Activated CD4-positive, alpha-beta memory T cell treated with anti-CD3 and anti-CD28 coated beads, Interleukin-2, amount 10 ng/mL, durations not matched to agents 7 days and 5 days (primary cell): ENCODE measurements around the gene KAT6B. TPM values are rescaled to one million over a fixed set of nuclear protein-coding genes. Genes with fewer than 3 reads are reported as not detected.

Source experiments
- CTCF ChIA-PET: fragments of 350-600 bp; sonication (Branson Sonifier 250); formaldehyde crosslinking; loops from one replicate; lab custom pipeline; 2021; ENCODE audit warnings: antibody characterized with exemption, inconsistent platforms; lab: Charles Lee
- POLR2A ChIA-PET: fragments of 350-600 bp; sonication (Branson Sonifier 250); formaldehyde crosslinking; loops from one replicate; lab custom pipeline; 2021; ENCODE audit warnings: antibody characterized with exemption; lab: Charles Lee
- DNase-seq: peaks from one replicate; pipeline ENCODE4 v3.0.0-alpha.2; 2020
- H3K27ac Mint-ChIP-seq: one replicate; pipeline ENCODE4 v1.8.0; 2021; ENCODE audit warnings: mild to moderate bottlenecking, mixed read lengths
- H3K27me3 Mint-ChIP-seq: one replicate; pipeline ENCODE4 v1.8.0; 2021; ENCODE audit warnings: mixed read lengths
- H3K36me3 Mint-ChIP-seq: one replicate; pipeline ENCODE4 v1.8.0; 2021; ENCODE audit warnings: low read depth, mixed read lengths
- H3K4me1 Mint-ChIP-seq: one replicate; pipeline ENCODE4 v1.8.0; 2021; ENCODE audit warnings: mixed read lengths
- H3K4me3 Mint-ChIP-seq: one replicate; pipeline ENCODE4 v1.8.0; 2021; ENCODE audit warnings: mild to moderate bottlenecking, mixed read lengths
- H3K9me3 Mint-ChIP-seq: one replicate; pipeline ENCODE4 v1.8.0; 2021; ENCODE audit warnings: mixed read lengths
- total RNA-seq, 2 experiments: library from RNA; stranded (reverse); gene quantifications; one replicate each; pipeline ENCODE4 v1.2.3, GENCODE V29; 2021

The KAT6B gene
- total RNA-seq, 2 experiments from 2014 or later = 20.2 to 21.8 TPM

DNA sequence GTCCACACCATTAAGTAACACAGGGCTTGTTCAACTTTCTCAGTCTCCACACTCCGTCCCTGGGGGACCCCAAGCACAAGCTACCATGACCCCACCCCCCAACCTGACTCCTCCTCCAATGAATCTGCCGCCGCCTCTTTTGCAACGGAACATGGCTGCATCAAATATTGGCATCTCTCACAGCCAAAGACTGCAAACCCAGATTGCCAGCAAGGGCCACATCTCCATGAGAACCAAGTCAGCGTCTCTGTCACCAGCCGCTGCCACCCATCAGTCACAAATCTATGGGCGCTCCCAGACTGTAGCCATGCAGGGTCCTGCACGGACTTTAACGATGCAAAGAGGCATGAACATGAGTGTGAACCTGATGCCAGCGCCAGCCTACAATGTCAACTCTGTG, 204.0 kb downstream of the KAT6B start:
- H3K9me3 Mint-ChIP-seq = no peaks in the 10 kb centered on the region
- no peak overlapping the region for H3K27ac Mint-ChIP-seq
- no peak overlapping the region for H3K4me3 Mint-ChIP-seq
- H3K27me3 Mint-ChIP-seq = no peaks in the 10 kb centered on the region
- ChIA-PET POLR2A (no interaction called here), CTCF (no interaction called here)
- peaks cover 19% of the 10 kb centered on the region for H3K4me1 Mint-ChIP-seq
- peaks cover 8% of the 10 kb centered on the region for H3K36me3 Mint-ChIP-seq
- no peak for DNase-seq

DNA sequence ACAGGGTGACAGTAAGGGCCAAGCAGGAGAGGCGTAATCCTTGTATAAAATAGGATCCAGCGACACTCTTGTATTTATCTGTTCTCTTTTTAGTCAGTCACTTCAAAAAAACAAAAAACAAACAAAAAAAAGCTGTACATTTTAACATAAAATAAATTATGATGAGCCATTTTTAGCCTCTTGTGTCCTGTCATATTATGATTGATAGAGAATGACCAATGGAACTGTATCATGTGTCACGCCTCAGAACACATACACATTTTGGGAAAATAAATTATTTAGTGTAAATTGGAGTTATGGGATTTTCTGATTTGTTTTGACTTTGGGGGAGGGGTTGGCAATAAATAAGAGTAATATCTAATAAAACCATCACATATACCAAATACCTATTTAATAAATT, 205.7 kb downstream of the KAT6B start:
- H3K27me3 Mint-ChIP-seq = no peaks in the 10 kb centered on the region
- H3K36me3 Mint-ChIP-seq = peaks cover 5% of the 10 kb centered on the region
- H3K4me3 Mint-ChIP-seq = no peak overlapping the region
- no peak for DNase-seq
- ChIA-PET CTCF (interaction anchor here (1.2 to 2.4 kb wide), 3 partner anchors 11 to 71 kb away, joined by 4 to 7 read pairs (median 6); no protein-coding TSS in a partner anchor), POLR2A (no interaction called here)
- H3K9me3 Mint-ChIP-seq = no peaks in the 10 kb centered on the region
- H3K27ac Mint-ChIP-seq = no peak overlapping the region
- peaks cover 27% of the 10 kb centered on the region for H3K4me1 Mint-ChIP-seq

DNA sequence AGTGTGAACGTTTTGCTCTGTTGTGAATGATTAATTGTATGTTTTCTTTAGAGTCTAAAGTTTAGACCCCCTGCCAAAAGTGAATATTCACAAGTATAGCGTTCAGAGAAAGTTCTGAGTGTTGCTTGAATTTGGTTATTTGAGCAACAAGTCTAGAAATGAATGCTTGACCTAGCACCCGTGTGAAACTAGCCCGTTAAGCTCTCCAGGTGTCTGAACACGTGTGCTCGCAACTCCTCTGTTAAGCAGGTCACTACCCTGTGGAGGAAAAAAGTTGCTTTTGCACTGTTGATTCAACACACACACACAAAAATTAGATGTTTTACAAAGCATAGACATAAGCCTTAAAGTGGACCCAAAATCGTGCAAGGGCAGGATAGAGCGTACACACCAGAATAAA, 206.4 kb downstream of the KAT6B start:
- peaks cover 27% of the 10 kb centered on the region for H3K4me1 Mint-ChIP-seq
- H3K27me3 Mint-ChIP-seq = no peaks in the 10 kb centered on the region
- CTCF ChIA-PET = interaction anchor here (1.4 to 2.4 kb wide), 2 partner anchors 11 to 71 kb away, joined by 4 to 7 read pairs; no protein-coding TSS in a partner anchor
- H3K27ac Mint-ChIP-seq = no peak overlapping the region
- H3K9me3 Mint-ChIP-seq = no peaks in the 10 kb centered on the region
- POLR2A ChIA-PET = no interaction called here
- no peak for DNase-seq
- H3K4me3 Mint-ChIP-seq = no peak overlapping the region
- H3K36me3 Mint-ChIP-seq = peaks cover 5% of the 10 kb centered on the region

DNA sequence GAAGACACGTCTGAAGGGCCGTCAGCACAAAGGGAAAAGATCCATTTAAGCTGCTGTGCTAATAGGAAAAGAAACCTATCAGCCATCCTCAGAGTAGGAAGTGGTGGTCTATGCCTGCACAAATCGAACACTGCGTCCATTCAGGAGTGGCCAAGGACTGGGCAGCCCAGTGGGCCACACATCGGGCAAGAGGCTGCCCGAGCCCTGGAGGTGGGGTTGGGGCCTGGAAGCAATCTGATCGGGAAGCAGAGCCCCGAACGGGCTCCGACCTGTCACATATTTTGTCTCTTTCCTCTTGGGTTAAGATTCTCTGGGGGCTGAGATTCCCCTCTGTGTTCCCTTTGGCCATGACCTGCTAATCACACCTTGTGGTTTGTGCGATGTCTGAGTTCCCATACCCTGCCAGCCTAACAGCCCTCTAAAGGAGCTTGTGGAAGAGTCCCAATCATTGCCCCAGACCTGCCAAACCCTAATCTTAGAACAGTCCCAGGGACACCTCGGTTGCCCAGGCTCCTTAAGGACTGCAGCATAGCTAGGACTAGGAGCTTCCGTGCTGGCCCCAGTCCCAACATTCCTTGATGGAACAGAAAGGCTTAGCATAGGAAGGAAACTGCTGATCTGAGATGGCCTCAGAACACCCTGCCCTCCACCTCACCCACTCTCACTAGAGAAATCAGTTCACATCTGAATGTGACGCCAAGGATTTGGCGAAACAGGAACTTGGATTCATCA, 207.2 kb downstream of the KAT6B start:
- DNase-seq = no peak
- POLR2A ChIA-PET = interaction anchor here (1.1 to 1.5 kb wide), 2 partner anchors 10 to 176 kb away, joined by 4 to 7 read pairs; no protein-coding TSS in a partner anchor
- H3K27me3 Mint-ChIP-seq = no peaks in the 10 kb centered on the region
- no peak overlapping the region for H3K4me3 Mint-ChIP-seq
- CTCF ChIA-PET = interaction anchor here (0.6 to 2.4 kb wide), 4 partner anchors 12 to 787 kb away, joined by 3 to 7 read pairs (median 4); no protein-coding TSS in a partner anchor
- peaks cover 5% of the 10 kb centered on the region for H3K36me3 Mint-ChIP-seq
- H3K27ac Mint-ChIP-seq = peak overlapping the region; percentile 12
- no peaks in the 10 kb centered on the region for H3K9me3 Mint-ChIP-seq
- H3K4me1 Mint-ChIP-seq = peaks cover 27% of the 10 kb centered on the region

DNA sequence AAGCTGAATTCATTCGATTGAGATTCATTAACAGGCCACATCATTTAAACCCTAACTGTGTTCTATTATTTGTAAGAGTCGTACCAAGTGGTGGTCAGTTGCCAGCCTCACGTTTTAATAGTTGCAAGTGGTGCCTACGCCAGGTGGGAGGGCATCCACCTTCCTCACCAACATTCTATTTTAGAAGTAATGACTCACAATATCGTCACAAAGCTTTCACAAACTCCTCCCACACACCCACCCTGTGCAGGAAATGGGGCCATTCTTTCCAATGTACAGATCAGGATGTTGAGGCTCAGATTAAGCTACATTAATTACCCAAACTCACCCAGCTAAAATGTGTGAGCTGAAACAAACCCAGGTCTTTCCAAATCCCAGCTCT, 207.7 kb downstream of the KAT6B start:
- Mint-ChIP-seq H3K27me3 (no peaks in the 10 kb centered on the region), H3K4me1 (peaks cover 27% of the 10 kb centered on the region), H3K36me3 (peaks cover 3% of the 10 kb centered on the region), H3K27ac (peak overlapping the region; percentile 12), H3K9me3 (no peaks in the 10 kb centered on the region), H3K4me3 (no peak overlapping the region)
- ChIA-PET CTCF (interaction anchor here (1.0 to 2.4 kb wide), 3 partner anchors 8 to 200 kb away, joined by 3 to 7 read pairs (median 3); no protein-coding TSS in a partner anchor), POLR2A (interaction anchor here (1.1 to 1.5 kb wide), 2 partner anchors 9 to 175 kb away, joined by 4 to 7 read pairs; no protein-coding TSS in a partner anchor)
- no peak for DNase-seq

DNA sequence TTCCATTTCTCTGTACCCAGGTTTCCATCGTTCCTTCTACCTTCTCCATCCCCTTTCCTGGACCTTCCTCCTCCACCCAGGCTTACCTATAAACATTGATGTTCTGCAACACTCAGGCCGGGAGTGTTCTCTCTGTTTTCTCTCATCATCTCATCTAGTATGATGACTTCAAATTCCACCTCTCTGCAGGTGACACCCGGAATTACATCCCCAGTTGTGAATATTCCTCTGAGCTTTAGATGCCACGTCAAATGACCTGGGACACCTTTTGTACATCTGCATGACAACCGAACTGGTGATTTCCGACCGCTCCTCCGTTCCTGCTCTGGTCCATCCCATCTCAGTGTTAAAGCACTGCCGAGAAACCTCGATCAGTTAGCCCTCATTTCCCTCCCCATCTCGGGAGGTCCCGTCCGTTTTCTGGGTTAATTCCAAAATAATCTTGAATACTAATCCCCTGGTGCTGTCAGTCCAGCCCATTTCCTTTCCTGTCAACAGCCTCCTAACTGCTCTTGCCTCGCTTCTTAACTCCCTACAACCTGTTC, 208.4 kb downstream of the KAT6B start:
- H3K27me3 Mint-ChIP-seq = no peaks in the 10 kb centered on the region
- no peak overlapping the region for H3K4me3 Mint-ChIP-seq
- peaks cover 27% of the 10 kb centered on the region for H3K4me1 Mint-ChIP-seq
- CTCF ChIA-PET = interaction anchor here (1.0 to 2.4 kb wide), 3 partner anchors 9 to 199 kb away, joined by 3 to 7 read pairs (median 3); no protein-coding TSS in a partner anchor
- POLR2A ChIA-PET = interaction anchor here (1.5 kb wide), 1 partner anchor 9 kb away, joined by 7 read pairs; no protein-coding TSS in a partner anchor
- H3K36me3 Mint-ChIP-seq = peaks cover 3% of the 10 kb centered on the region
- no peak overlapping the region for H3K27ac Mint-ChIP-seq
- DNase-seq = no peak
- no peaks in the 10 kb centered on the region for H3K9me3 Mint-ChIP-seq

DNA sequence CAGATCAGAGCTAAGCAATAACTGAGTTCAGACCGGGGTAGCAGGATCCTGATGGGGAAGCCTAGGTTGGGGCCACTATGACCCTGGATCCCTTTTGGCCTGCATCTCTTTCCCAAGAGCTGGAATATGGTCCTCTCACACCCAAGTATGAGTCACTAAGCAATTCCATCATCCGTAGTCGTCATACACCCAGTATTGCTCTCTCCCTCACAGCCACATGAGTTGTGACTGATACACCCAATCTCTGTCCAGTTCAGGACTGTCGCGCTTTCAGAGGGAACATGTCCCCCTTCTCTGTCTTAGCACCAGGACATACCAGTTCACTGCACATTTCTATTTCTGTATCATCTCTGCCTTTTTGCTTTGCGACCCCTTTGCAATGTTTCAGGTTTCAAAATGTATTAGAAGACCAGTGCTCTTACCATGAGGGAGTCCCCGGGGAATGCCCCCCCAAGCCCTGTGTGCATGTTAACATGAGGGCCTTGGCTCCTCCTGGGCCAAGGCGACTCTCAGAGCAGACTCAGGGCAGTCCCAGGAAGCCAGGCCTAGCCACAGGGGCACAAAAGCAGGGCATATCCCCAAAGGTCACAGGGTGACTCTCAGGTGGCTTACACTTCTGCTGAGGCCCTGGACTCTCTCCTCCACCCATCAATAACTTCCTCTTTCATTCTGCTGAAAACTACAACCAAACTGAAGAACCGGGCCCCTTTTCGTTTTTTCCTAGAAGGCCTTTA, 209.7 kb downstream of the KAT6B start:
- no peaks in the 10 kb centered on the region for H3K9me3 Mint-ChIP-seq
- no peak overlapping the region for H3K27ac Mint-ChIP-seq

DNA sequence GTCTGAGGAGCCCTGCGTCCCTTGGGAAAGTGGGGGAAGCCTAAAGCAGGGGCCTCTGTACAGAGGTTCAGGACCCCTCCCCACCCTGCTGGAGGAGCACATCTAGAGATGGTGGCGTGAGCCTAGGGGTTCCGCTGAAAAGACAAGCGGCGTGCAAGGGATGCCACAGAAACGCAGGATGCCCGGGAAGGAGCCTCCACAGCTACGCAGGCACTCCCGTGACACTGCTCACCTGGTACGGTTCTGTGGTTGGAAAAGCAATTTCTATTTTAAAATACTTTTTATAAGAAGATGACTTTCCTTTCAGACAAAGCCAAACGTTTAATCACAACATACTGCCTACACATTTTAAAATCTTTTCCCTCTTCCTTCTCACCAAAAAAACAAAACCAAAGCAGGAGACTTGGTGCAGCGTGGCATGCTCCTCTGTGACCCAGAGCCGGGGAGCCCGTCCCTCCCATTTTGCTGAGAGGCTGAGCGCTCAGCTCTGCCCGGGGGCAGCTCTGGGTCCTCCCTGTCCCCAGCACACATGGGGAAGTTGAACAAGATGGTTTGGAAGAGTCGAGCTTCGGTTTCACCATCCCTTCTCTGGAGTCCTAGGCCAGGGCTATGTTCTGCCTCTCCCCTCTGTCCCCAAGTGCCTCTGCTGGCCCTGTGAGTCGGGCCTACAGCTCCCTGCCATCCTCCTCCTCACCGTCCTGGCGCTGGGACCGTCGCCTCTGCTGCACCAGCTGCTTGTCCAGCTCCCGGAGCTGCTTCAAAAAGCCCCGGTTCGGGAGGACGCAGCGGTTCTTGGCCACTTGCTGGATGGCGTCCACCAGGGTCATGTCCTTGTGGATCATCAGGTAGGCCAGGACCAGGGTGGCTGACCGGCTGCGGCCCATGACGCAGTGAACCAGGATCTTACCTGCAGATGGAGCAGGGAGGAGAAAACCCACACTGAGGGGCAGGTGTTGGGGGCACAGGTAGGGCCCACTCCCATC, 211.1 kb downstream of the KAT6B start:
- no peak overlapping the region for H3K27ac Mint-ChIP-seq
- CTCF ChIA-PET = interaction anchor here (0.5 kb wide), 1 partner anchor 779 kb away, joined by 3 read pairs; no protein-coding TSS in a partner anchor
- no peak overlapping the region for H3K4me3 Mint-ChIP-seq
- no peaks in the 10 kb centered on the region for H3K36me3 Mint-ChIP-seq
- no peak for DNase-seq
- POLR2A ChIA-PET = interaction anchor here (0.7 kb wide), 1 partner anchor 16 kb away, joined by 3 read pairs; no protein-coding TSS in a partner anchor
- no peaks in the 10 kb centered on the region for H3K27me3 Mint-ChIP-seq
- H3K4me1 Mint-ChIP-seq = peaks cover 32% of the 10 kb centered on the region
- H3K9me3 Mint-ChIP-seq = no peaks in the 10 kb centered on the region

More for the DNA sequence above, 209.7 kb downstream of the KAT6B start:
- Mint-ChIP-seq H3K36me3 (no peaks in the 10 kb centered on the region), H3K4me1 (peaks cover 27% of the 10 kb centered on the region), H3K27me3 (no peaks in the 10 kb centered on the region), H3K4me3 (no peak overlapping the region)
- CTCF ChIA-PET = no interaction called here
- no peak for DNase-seq
- POLR2A ChIA-PET = interaction anchor here (0.7 kb wide), 1 partner anchor 17 kb away, joined by 3 read pairs; no protein-coding TSS in a partner anchor

DNA sequence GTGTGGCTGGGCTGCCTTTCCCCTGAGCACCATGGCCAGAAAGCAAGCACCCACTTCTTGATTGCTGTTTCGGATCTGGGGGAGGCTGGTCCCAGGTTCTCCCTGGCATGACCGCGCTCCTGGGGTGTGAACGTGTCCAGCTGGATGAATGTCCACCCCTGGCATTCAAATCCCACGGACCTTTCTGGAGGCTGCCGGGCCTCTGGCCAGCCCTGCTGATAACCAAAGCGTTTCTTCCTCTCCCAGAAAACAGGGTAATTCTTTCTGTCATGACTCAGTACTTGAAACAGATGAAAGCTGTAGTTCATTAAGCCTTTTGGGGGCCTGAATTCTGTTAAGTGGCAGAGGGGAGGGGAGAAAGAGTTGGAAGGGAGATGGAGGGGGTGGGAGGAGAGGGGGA, 211.9 kb downstream of the KAT6B start:
- H3K4me1 Mint-ChIP-seq = peaks cover 38% of the 10 kb centered on the region
- no peak overlapping the region for H3K4me3 Mint-ChIP-seq
- no peaks in the 10 kb centered on the region for H3K36me3 Mint-ChIP-seq
- no peaks in the 10 kb centered on the region for H3K27me3 Mint-ChIP-seq
- no peaks in the 10 kb centered on the region for H3K9me3 Mint-ChIP-seq
- CTCF ChIA-PET = interaction anchor here (0.5 kb wide), 1 partner anchor 780 kb away, joined by 3 read pairs; no protein-coding TSS in a partner anchor
- DNase-seq = no peak
- POLR2A ChIA-PET = no interaction called here
- no peak overlapping the region for H3K27ac Mint-ChIP-seq

DNA sequence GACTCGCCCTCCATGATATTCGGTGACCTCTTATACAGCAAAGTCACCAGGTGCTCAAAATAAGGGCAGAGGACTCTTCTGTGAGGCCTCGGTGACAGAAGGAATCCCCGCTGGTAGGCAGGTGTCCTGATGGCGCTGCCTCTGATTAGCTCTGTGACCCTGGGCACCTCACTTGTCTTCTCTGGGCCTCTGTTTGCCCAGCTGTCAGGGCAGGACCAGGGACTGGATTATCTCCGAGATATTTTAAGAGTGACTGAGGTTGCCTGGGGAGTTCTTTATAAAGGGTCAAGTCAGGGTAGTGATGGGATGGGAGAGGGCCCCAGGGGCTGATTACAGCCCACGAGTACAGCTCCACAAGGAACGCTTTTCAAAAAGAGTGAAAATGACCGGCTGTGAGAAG, 214.2 kb downstream of the KAT6B start:
- H3K36me3 Mint-ChIP-seq = no peaks in the 10 kb centered on the region
- H3K9me3 Mint-ChIP-seq = no peaks in the 10 kb centered on the region
- ChIA-PET POLR2A (no interaction called here), CTCF (no interaction called here)
- H3K4me1 Mint-ChIP-seq = peaks cover 29% of the 10 kb centered on the region
- H3K27me3 Mint-ChIP-seq = no peaks in the 10 kb centered on the region
- H3K4me3 Mint-ChIP-seq = no peak overlapping the region
- no peak for DNase-seq
- H3K27ac Mint-ChIP-seq = no peak overlapping the region

DNA sequence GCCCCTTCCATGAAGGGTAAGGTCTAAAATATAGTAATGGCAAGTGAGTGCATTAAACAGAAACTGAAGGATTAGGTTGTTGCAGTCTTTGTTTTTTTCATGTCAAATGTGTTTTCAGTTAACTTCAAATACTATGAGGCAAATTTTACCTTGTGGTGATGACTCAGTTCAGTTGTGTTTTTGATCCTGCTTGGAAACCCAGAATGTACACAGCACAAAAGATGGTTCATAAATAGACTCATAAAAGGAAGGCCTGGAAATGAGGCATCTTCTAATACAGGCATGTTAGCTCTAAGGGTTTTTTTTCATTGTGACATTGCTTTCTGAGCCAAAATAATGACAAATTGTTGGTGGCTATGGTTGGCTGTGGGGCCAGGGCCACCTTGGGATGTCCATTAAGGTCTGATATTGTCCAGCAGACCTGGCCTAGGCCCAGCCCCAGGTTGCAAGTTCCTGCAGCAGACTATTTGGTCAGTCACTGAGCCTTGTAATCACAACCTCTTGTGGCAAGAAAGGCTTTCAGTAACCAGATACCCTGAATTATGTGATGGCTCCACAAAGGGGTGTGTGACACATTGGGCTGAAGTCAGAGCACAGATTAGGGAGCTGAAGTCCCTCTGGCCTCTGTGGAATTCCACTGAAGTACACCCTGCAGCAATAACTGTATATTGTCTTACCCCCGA, 216.0 kb downstream of the KAT6B start:
- H3K4me1 Mint-ChIP-seq = peaks cover 24% of the 10 kb centered on the region
- H3K36me3 Mint-ChIP-seq = no peaks in the 10 kb centered on the region
- ChIA-PET POLR2A (interaction anchor here (2.1 kb wide), 1 partner anchor 8 kb away, joined by 7 read pairs; no protein-coding TSS in a partner anchor), CTCF (interaction anchor here (0.7 to 0.9 kb wide), 2 partner anchors 56 to 193 kb away, joined by 3 read pairs; partner anchors contain the start of gene COMTD1)
- H3K9me3 Mint-ChIP-seq = no peaks in the 10 kb centered on the region
- H3K4me3 Mint-ChIP-seq = no peak overlapping the region
- H3K27me3 Mint-ChIP-seq = no peaks in the 10 kb centered on the region
- H3K27ac Mint-ChIP-seq = peak overlapping the region; percentile 23
- DNase-seq = no peak
